ENCODE data around the gene ZFC3H1. TPM values are rescaled to one million over a fixed set of nuclear protein-coding genes. Genes with fewer than 3 reads are reported as not detected.

The ZFC3H1 gene
- total and polyA plus RNA-seq, 9 of the 15 experiments (the other 6 are each of a cell fraction or from before 2014, with no cell fraction given), result 14.8 to 80.5 (median 22.1) TPM

- TF ChIP-seq PATZ1 (CRISPR knock-in tag; IDR thresholded peaks at IDR 0.05; ENCODE audit: borderline replicate concordance), result no peak
- no peak for TF ChIP-seq SAFB2 (IDR thresholded peaks at IDR 0.05; ENCODE audit: borderline replicate concordance, low read depth, low read length, severe bottlenecking)
- TF ChIP-seq MTA2 (IDR thresholded peaks at IDR 0.05; ENCODE audit: low read depth), result peak; percentile 55; the same call in 1 of the 2 replicates
- no peak for TF ChIP-seq RBFOX2 (IDR thresholded peaks at IDR 0.05; ENCODE audit: low read depth, low read length)
- TF ChIP-seq CTBP1 (IDR thresholded peaks at IDR 0.05; ENCODE audit: borderline replicate concordance), result peak; percentile 45; the same call in 1 of the 2 replicates
- no peak for TF ChIP-seq TRIM28 (IDR thresholded peaks at IDR 0.05)
- TF ChIP-seq MYNN (IDR thresholded peaks at IDR 0.05), result 0 out of 2 replicates have a peak, but pooled peaks have one; percentile 23
- no peak for TF ChIP-seq MYNN (CRISPR knock-in tag; IDR thresholded peaks at IDR 0.05)
- TF ChIP-seq CREB5 (CRISPR knock-in tag; IDR thresholded peaks at IDR 0.05), result no peak
- no peak for TF ChIP-seq PTBP1 (IDR thresholded peaks at IDR 0.05; ENCODE audit: low read depth, low read length)
- TF ChIP-seq VEZF1 (CRISPR knock-in tag; IDR thresholded peaks at IDR 0.05), result no peak
- no peak for TF ChIP-seq IFI16 (CRISPR knock-in tag; IDR thresholded peaks at IDR 0.05)
- TF ChIP-seq XRCC3 (IDR thresholded peaks at IDR 0.05), result no peak
- 0 out of 6 replicates have a peak, but pooled peaks of 1 of the 3 experiments have one; percentile 38 for TF ChIP-seq ZBTB11 (CRISPR knock-in tag; IDR thresholded peaks at IDR 0.05)
- no peak for TF ChIP-seq MCM3 (IDR thresholded peaks at IDR 0.05)
- TF ChIP-seq SETDB1 (IDR thresholded peaks at IDR 0.05; ENCODE audit: low read length), result no peak
- TF ChIP-seq CAMTA2 (CRISPR knock-in tag; conservative IDR thresholded peaks at IDR 0.05), result no peak
- no peak for TF ChIP-seq ZNF584 (CRISPR knock-in tag; IDR thresholded peaks at IDR 0.05; ENCODE audit: low read depth)
- no peak for TF ChIP-seq EWSR1 (IDR thresholded peaks at IDR 0.05; ENCODE audit: borderline replicate concordance, low read depth, partially characterized antibody)
- TF ChIP-seq EZH2 (IDR thresholded peaks at IDR 0.05; ENCODE audit: borderline replicate concordance, low read depth, low read length), result no peak
- TF ChIP-seq ZFP36 (IDR thresholded peaks at IDR 0.05; ENCODE audit: low read depth, low read length, partially characterized antibody), result no peak
- no peak for TF ChIP-seq ZBTB1 (CRISPR knock-in tag; IDR thresholded peaks at IDR 0.05; ENCODE audit: borderline replicate concordance, low read depth)
These were observed 8.2 kb upstream of the ZFC3H1 start (continued) for GRCh38 chr12:71671816-71672215.

All from K562 (cell line).